ENCODE measurements around the gene SPDYE3.
"Not testable (repeated sequence)": the region's sequence is repeated elsewhere in the genome, so short reads cannot be mapped to it uniquely, and the experiment has no call there.

Gene SPDYE3, protein sequence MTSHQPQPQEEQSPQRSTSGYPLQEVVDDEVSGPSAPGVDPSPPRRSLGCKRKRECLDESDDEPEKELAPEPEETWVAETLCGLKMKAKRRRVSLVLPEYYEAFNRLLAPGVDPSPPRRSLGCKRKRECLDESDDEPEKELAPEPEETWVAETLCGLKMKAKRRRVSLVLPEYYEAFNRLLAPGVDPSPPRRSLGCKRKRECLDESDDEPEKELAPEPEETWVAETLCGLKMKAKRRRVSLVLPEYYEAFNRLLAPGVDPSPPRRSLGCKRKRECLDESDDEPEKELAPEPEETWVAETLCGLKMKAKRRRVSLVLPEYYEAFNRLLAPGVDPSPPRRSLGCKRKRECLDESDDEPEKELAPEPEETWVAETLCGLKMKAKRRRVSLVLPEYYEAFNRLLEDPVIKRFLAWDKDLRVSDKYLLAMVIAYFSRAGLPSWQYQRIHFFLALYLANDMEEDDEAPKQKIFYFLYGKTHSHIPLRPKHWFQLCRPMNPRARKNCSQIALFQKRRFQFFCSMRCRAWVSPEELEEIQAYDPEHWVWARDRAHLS

DNA sequence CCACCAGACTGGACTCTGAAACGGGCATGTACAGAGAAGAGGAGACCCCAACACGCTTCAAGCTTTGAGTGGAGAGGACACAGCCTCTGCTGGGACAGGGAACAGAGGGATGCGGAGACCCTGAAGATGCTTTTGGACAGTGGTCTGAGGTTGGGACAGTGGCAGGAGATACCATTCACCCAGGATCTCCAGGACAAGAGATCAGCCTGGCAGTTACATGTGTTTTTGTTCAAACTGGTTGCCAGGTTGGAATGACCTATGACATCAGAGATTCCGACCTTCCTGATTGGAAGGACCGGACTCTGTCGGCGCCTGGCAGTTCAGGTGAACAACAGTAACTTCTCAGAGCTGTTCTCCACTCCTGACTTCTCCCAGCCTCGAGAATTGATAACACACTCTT lies at the start of gene SPDYE3:
Gene SPDYE3, plus strand, starts transcription at position 301 of the 400 bp plus-strand sequence. CDS start 184 bp downstream, outside the sequence.
- not testable (repeated sequence) for DNase-seq (ENCODE audit: low spot score)

DNA sequence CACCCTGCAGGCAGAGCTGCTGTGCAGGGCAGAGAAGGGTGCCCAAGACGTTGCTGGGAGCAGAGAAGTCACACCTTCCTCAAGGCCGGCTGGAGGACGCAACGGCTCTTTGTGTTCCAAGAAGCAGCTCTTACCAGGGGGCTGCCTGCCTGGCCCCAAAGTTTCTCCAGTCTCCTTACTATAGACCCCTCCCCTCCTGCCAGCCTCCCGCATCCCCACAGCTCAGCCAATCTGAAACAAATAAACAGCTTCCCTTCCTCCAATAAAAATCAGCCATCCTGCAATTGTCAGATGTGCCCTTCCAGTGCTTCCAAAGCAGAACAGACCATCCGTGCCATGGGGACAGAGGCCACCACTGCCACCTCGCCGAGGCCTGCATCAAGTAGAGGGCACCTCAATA lies 47.5 kb upstream of the SPDYE3 start:
- not testable (repeated sequence) for DNase-seq (ENCODE audit: low spot score)

DNA sequence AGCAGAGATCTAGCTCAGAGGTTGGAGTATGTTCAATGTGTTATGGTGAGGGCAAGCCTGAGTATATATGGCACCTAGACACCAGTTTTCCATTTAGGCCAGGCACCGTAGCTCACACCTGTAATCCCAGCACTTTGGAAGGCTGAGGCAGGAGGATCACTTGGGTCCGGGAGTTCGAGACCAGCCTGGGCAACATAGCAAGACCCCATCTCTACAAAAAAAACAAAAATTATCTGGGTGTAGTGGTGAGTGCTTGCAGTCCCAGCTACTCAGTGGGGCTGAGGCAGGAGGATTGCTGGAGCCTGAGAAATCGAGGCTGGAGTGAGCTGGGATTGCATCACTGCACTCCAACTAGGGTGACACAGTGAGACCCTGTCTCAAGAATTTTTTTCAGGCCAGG lies 44.6 kb upstream of the SPDYE3 start:
- DNase-seq (ENCODE audit: low spot score): not testable (repeated sequence)

DNA sequence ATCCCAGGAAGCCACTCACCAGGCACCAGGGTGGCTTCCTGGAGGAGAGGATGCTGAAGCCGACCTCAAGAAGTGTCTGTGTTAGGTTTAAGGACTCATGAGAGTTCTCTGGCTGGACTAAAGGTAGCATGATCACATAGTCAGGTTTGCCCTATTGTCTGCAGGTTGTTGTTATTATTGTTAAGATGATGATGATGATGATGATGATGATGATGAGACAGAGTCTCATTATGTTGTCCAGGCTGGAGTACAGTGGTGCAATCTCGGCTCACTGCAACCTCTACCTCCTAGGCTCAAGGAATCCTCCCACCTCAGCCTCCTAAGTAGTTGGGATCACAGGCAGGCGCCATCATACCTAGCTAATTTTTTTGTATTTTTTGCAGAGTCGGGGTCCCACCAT lies 43.3 kb upstream of the SPDYE3 start:
- not testable (repeated sequence) for DNase-seq (ENCODE audit: low spot score)

DNA sequence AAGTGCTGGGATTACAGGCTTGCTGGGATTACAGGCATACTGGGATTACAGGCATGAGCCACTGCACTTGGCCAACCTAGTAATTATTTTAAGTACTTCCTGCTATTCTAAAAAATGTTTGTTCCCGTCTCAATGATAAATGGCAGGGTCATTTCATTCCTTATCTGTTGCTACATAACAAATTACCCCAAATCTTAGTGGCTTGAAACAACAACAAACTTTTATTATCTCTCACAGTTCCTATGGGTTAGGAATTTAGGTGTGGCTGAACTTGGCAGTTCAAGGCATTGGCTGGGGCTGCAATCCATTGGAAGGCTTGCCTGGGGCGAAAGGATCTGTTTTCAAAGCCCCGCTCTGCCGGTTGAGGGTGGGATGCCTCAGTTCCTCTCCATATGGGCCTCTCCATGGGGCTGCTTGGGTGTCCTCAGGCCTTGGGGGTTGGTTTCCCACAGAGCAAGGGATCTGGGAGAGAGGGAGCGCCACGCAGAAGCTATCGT lies 42.8 kb upstream of the SPDYE3 start:
- not testable (repeated sequence) for DNase-seq (ENCODE audit: low spot score)

DNA sequence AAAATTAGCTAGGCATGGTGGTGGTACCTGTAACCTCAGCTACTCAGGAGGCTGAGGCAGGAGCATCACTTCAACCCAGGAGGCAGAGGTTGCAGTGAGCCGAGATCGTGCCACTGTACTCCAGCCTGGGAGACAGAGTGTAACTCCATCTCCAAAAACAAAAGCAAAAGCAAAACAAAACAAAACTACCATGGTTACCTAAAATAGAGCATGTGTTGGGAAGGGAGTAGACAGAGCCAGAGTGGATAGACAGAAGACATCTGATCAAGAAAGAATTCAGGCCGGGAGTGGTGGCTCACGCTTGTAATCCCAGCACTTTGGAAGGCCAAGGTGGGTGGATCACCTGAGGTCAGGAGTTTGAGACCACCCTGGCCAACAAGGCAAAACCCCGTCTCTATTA lies 41.7 kb upstream of the SPDYE3 start:
- not testable (repeated sequence) for DNase-seq (ENCODE audit: low spot score)

DNA sequence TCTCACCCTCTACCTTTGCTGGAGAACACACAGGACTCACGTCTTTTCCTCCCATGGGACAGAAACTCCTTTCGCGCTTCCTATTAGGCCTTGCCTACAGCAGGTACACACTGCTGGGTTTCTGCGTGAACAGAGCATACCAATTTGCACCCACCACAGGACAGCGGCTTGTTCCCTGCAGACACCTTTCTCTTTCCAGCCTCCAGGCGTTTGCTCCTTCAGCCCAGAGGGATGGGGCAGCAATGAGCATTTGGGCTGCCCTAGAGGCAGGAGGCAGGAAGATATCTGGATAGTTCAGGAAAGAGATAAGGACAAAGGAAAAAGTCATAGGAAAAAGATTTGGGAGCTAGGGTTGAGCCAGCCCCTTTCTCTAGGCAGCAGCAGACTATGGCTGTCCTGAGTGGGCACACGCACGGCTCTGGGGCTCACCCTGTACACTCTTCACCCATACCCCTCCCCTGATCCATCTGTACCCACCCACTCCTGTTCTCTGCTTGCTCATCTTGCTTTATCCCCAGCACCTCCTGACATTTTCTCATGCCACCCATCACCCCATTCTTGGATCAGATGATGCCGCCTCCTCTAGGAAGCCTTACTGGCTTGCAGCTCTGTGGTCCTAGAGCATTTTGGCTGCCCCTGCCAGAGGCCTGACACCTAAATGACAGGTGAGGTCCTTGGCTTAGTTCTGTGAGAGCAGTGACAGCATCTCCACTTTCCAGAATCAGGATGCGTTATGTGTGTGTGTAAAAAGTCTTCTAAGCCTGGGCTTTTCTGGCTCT lies 40.7 kb upstream of the SPDYE3 start:
- no peak for DNase-seq (ENCODE audit: low spot score)

DNA sequence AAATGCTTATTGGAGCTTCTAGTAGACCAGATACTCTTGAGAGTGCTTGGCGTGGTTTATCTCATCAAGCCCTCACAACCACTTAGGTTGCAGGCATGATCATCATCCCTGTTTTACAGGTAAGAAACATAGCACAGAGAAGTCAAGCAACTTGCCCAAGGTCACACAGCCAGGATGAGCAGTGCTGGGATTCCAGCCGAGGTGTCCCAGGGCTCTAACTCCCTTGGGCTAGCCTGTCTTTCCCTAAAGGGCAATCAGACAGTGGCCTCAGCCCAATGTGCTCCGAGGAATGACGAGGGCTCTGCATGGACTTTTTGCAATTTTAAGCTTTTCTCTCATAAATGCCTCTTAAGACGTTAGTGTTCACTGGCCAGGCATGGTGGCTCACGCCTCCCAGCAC lies 39.9 kb upstream of the SPDYE3 start:
- no peak for DNase-seq (ENCODE audit: low spot score)

DNA sequence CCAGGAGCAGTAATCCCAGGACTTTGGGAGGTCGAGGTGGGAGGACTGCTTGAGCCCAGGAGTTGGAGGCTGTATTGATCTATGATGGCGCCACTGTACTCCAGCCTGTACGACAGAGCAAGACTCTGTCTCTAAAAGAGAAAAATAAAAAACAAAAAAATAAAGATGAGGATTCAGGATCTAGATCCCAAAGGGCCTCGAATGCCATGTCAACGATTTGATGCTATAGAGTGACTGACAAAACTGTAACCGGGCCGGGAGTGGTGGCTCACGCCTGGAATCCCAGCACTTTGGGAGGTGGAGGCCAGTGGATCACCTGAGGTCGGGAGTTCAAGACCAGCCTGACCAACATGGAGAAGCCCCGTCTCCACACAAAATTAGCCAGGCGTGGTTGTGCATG lies 38.6 kb upstream of the SPDYE3 start:
- DNase-seq (ENCODE audit: low spot score): not testable (repeated sequence)

DNA sequence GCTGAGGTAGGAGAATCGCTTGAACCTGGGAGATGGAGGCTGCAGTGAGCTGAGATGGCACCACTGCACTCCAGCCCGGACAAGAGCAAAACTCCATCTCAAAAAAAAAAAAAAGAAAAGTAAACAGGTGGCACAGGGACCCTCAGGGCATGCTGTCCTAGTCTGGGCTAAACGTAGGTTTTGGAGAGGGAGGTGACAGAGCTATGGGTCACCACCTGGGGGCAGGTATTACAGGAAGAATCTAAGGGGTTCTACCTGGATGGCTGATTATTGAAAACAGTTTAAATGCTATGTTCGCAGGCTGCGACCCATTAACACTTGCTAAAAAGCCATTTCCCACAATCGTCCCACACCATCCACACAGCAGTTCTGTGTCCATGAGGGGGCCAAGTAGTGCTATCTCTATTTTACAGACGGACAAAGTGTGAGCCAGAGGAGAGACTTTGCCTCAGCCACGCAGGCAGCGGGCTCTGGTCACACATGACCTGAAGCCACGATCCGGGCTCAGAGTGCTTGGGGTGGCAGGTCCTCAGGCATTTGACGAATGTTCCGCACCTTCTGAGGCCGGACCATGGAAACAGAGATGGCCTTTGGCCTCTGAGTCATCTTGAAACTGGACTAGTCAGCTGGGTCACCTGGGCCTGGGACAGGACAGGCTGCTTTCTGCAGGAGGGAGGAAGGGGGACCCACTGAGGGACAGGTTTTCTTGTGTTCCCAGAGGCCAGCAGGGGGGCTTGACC lies 38.0 kb upstream of the SPDYE3 start:
- DNase-seq (ENCODE audit: low spot score): not testable (repeated sequence)

DNA sequence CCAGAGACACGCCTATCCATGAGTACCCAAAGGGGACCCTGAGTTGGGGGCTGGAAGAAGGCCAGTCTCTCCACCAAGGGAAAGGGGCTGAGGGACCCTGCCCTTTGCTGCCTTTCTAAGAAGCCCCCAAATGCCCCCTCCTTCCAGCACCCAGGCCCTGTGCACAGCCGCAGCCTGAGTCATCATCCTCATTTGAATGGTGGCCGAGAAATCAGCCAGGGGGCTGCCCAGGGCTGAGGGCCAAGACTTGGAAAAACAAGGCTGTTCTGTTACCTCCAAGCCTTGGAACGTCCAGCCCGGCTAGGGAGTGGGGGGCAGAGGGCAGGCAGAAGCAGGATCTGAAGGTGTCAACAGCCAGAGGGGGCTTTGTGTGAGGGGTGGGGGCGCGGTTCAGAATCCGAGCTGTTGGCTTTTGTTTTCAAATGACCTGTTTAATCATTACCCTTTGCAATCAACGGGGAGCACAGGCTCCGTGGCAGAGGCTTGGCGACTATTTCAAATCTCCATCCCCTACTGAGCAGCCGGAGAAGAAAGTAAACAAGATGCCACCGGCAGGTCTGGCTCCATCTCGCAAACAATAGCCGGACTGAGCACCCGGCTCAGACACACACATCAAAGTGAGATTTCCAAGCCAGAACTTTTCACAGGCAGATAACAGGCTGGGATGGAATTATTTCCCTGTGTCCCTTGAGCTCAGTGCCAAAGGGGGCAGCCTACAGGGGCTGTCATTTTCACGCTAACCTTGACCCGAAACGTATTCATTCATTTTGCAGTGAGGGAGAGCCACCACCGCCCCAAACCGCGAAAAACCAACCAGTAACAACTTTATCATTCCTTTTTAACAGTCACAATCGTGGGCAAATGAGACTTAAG lies 37.2 kb upstream of the SPDYE3 start:
- not testable (repeated sequence) for DNase-seq (ENCODE audit: low spot score)

DNA sequence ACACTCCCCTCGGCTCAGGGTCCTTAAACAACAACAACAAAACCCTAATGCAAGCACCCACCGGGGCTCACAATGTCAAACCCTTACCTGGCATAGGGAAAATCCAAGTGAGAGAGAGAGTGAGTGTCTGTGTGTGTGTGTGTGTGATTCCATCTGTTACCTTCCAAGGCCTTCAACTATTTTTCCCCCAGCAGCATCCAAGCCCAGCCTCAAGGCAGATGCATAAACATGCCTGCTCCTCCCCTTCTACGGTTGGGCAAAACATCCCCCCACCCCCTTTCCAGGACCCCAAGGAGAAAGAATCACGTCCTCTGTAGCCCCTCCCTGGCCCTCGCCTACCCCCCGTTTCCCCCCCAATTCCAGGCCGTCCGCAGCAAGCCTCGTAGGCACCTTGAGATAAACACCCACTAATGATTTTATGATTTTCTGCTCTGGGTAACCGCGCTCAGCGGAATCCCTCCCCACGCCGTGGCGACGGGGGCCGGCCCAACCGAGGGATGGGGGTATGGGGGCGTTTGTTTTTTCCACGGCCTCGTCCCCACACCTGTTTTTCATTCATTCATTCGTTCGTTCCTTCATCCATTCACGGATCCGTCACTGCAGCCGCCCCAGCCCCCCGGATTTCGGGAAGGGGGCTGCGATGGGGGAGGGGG lies 36.4 kb upstream of the SPDYE3 start:
- not testable (repeated sequence) for DNase-seq (ENCODE audit: low spot score)

DNA sequence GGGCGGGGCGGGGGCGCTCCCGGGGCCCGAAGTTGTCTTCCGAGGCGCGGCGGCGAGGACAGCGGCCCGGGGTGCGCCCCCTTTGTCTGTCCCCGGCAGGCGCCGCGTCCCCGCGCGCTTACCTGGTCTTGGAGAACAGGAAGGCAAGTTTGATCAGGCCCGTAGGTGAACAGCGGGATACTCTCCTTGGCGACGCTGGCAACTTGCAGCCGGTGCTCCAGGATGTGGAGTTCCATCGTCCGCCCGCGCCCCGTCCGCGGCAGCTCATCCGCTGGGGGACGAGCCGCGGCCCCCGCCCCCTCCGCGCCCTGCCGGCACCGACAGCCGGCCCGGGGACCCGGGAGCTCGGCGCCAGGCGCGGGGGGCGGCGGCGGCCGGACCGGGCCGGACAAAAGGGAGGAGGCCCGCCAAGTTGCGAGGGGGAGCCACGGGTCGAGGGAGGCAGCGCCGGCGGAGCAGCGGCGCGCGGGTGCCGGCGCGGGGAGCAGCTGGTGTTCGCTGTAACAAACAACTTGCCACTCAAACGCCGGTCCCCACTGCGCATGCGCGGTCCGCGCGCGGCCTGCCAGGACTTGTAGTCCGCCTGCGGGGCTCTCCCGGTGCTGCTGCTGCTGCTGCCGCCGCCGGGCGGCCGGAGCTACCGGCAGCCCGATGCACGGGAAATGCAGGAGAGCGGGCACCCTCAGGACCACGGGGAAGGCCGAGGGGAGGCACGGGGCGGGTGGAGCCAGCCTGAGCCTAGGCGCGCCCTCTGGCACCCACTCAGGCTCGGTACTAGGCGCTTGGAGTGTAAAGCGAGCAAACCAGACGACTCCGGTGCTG lies 35.6 kb upstream of the SPDYE3 start:
- DNase-seq (ENCODE audit: low spot score): peak; percentile 93

DNA sequence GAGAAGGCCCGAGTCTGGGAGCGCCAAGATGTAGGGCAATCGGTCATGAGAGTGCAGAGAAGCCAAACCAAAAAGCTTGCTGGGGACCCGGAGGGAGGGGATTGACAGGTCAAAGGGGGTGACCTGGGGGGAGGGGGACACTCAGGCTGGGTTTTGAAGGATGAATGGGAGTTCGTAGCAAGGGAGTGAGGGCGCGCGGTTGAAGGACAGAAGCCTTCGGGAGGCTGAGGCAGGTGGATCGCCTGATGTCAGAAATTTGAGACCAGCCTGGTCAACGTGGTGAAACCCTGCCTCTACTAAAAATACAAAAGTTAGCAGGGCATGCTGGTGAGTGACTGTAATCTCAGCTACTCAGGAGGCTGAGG lies 35.0 kb upstream of the SPDYE3 start:
- DNase-seq (ENCODE audit: low spot score): not testable (repeated sequence)

DNA sequence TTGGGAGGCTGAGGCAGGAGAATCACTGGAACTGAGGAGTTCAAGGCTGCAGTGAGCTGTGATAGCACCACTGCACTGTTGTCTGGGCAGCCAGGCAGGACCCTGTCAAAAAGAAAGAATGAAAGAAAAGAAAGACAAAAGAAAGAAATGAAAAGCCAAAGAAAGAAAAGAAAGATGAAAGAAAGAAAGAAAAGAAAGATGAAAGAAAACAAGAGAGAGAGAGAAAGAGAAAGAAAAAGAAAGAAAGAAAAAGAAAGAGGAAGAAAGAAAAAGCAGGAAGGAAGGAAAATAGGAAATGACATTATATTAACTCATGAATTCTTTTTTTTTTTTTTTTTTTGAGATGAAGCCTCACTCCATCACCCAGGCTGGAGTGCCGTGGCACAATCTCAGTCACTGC lies 32.4 kb upstream of the SPDYE3 start:
- DNase-seq (ENCODE audit: low spot score): no peak

DNA sequence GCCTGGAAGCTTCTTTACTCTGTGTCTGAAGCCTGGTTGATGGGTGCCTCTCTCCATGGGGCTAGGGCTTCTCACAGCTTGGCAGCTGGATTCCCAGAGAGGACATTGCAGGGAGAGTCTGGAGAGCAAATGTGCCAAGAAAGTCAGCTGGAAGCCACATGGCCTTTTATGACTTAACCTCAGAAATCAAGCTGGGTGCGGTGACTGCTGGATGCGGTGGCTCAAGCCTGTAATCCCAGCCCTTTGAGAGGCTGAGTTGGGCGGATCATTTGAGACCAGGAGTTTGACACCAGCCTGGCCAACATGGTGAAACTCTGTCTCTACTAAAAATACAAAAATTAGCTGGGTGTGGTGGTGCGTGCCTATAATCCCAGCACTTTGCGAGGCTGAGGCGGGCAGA lies 31.4 kb upstream of the SPDYE3 start:
- DNase-seq (ENCODE audit: low spot score): not testable (repeated sequence)

DNA sequence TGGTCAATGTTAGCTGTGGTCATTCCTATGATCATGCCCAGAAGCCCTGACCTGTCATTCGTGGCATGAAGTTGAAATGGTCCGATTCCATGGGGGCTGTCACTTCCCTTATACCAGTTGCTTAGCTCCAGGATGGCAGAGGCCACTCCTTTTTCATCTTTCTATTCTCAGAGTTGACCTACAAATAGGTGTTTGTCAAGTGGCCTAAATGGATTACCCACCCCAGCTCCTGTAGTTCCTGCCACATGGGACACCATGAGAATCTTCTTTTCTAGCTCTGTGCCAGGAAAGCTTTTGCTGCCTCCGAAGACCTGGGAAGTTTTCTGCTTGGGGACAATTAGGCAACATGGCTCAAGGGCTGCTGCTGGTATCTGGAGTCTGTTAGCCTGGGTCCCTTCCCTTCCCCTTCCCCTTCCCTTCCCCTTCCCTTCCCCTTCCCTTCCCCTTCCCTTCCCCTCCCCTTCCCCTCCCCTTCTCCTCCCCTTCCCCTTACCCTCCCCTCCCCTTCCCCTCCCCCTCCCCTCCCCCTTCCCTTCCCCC lies 25.4 kb upstream of the SPDYE3 start:
- DNase-seq (ENCODE audit: low spot score): not testable (repeated sequence)

DNA sequence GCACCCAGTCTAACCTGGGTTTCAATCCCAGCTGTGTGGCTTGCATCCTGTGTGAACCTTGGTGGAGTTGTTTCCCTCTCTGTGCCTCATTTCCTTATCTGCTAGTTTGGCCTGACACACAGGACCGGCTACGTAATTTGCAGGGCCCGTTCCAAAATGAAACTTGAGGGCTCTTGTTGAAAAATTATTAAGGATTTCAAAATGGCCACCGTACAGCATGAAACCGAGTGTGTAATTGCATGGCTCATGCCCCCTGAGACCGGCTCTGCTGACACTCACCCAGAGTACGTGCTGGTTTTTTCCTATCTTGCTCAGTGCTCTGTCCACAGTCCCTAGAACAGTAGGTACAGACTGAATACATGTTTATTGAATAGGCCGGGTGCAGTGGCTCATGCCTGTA lies 24.4 kb upstream of the SPDYE3 start:
- DNase-seq (ENCODE audit: low spot score): not testable (repeated sequence)
